Testis (tissue), 3 donors: ENCODE results near the gene UCHL5. TPM values are rescaled to one million over a fixed set of nuclear protein-coding genes. Genes with fewer than 3 reads are reported as not detected.
"Not testable (repeated sequence)": the region's sequence is repeated elsewhere in the genome, so short reads cannot be mapped to it uniquely, and the experiment has no call there.

Experiments
- DNase-seq: peaks from one replicate; pipeline ENCODE4 v3.0.0-alpha.2; 2019
- H3K27ac ChIP-seq, 2 donors: fragments of 200-600 bp; sonication (generic); one replicate each; pipeline ENCODE4 v1.5.1; 2019
- H3K27me3 ChIP-seq: fragments of 200-600 bp; sonication (generic); one replicate; pipeline ENCODE4 v1.5.1; 2019
- H3K36me3 ChIP-seq: fragments of 200-600 bp; sonication (generic); one replicate; pipeline ENCODE4 v1.5.1; 2017; ENCODE audit warnings: low read depth; ENCODE audit errors: missing control alignments
- H3K4me1 ChIP-seq: fragments of 200-600 bp; sonication (generic); one replicate; pipeline ENCODE4 v1.5.1; 2019
- H3K4me3 ChIP-seq, 2 donors: fragments of 200-600 bp; sonication (generic); one replicate each; pipeline ENCODE4 v1.5.1; 2017 to 2019
- H3K9me3 ChIP-seq: fragments of 200-600 bp; sonication (generic); one replicate; pipeline ENCODE4 v1.5.1; 2017
- CTCF ChIP-seq, 3 experiments: fragments of 450-650 bp in 2 of 3; fragments of 200-600 bp in 1 of 3; sonication (generic) in 1 of 3; IDR thresholded peaks; one replicate each; pipeline ENCODE4 v1.5.1; 2016 to 2019; ENCODE audit warnings: antibody characterized with exemption in 3 of 3, mild to moderate bottlenecking in 2 of 3, moderate library complexity in 1 of 3
- POLR2A ChIP-seq: fragments of 450-650 bp; IDR thresholded peaks from one replicate; pipeline ENCODE4 v1.6.1; 2017; ENCODE audit warnings: antibody characterized with exemption, mild to moderate bottlenecking, moderate library complexity
- WGBS, 2 donors: methylation state at CpG; one replicate each; pipeline ENCODE4 v1.1.5; 2018; 5-methylcytosine and 5-hydroxymethylcytosine counted together
- intact Hi-C: fragments of 100-400 bp; cut with DNase I; formaldehyde crosslinking; loops from one replicate; pipeline ENCODE4 v1.15.1; 2023; ENCODE audit warnings: low total_unique reads
- polyA plus RNA-seq: library from polyadenylated mRNA; stranded (reverse); fragments of 350-450 nt; fragmentation: Illumina TruSeq; extraction: RNeasy Lipid Tissue Mini Kit (QIAGEN cat#74804); gene quantifications from one replicate; pipeline ENCODE4 v1.2.3, GENCODE V29; 2014; ENCODE audit warnings: low read depth, low replicate concordance; ENCODE audit not compliant: insufficient read depth
- total RNA-seq, 2 donors: library from RNA; depleted of rRNA; stranded (reverse); fragments of >200 nt; gene quantifications; one replicate each; pipeline ENCODE4 v1.2.3, GENCODE V29; 2016

UCHL5 gene
- total and polyA plus RNA-seq, 3 donors from 2014 or later: 17.9 to 55.5 (median 38.5) TPM

GRCh38 chr1:192984080-192984479, 75.1 kb downstream of the UCHL5 start:
- Histone ChIP-seq H3K9me3 (no peaks in the 10 kb centered on the region), H3K27me3 (no peaks in the 10 kb centered on the region), H3K36me3 (no peaks in the 10 kb centered on the region), H3K27ac (no peak overlapping the region), H3K4me1 (no peaks in the 10 kb centered on the region), H3K4me3 (no peak overlapping the region)
- TF ChIP-seq POLR2A (no peak), CTCF (IDR thresholded peaks at IDR 0.05) (no peak)
- intact Hi-C loops: no loop called here
- 65 to 90% methylated on average over 1 of the region's 1 CpG for WGBS, 2 donors
- no peak for DNase-seq

- H3K27ac ChIP-seq: no peak overlapping the region
- intact Hi-C loops: no loop called here
- H3K27me3 ChIP-seq: no peaks in the 10 kb centered on the region
- H3K36me3 ChIP-seq: no peaks in the 10 kb centered on the region
- TF ChIP-seq CTCF (IDR thresholded peaks at IDR 0.05): no peak
- TF ChIP-seq POLR2A: no peak
- H3K4me1 ChIP-seq: no peaks in the 10 kb centered on the region
- DNase-seq: no peak
- no peaks in the 10 kb centered on the region for H3K9me3 ChIP-seq
- H3K4me3 ChIP-seq: no peak overlapping the region
- WGBS, 2 donors: 87 to 91% methylated on average over 6 of the region's 6 CpGs
These were observed 75.7 kb downstream of the UCHL5 start for GRCh38 chr1:192983349-192983980.

GRCh38 chr1:192980856-192981255, 78.3 kb downstream of the UCHL5 start:
- Histone ChIP-seq H3K4me1 (no peaks in the 10 kb centered on the region), H3K36me3 (no peaks in the 10 kb centered on the region), H3K4me3 (no peak overlapping the region), H3K27ac (no peak overlapping the region), H3K9me3 (no peaks in the 10 kb centered on the region), H3K27me3 (no peaks in the 10 kb centered on the region)
- no peak for TF ChIP-seq CTCF (IDR thresholded peaks at IDR 0.05)
- no peak for TF ChIP-seq POLR2A
- DNase-seq: no peak
- intact Hi-C loops: no loop called here
- WGBS, 2 donors: 74 to 89% methylated on average over 1 of the region's 1 CpG

GRCh38 chr1:192980334-192980733, 78.8 kb downstream of the UCHL5 start:
- H3K27me3 ChIP-seq, DNase-seq, intact Hi-C loops, H3K4me3 ChIP-seq, H3K9me3 ChIP-seq, H3K27ac ChIP-seq, H3K36me3 ChIP-seq, H3K4me1 ChIP-seq: not testable (repeated sequence)
- 89 to 93% methylated on average over 4 of the region's 4 CpGs for WGBS, 2 donors

- TF ChIP-seq CTCF (IDR thresholded peaks at IDR 0.05) (no peak), POLR2A (no peak)
- DNase-seq: no peak
- H3K4me3 ChIP-seq: no peak overlapping the region
- no peaks in the 10 kb centered on the region for H3K9me3 ChIP-seq
- no peaks in the 10 kb centered on the region for H3K4me1 ChIP-seq
- intact Hi-C loops: no loop called here
- 90 to 93% methylated on average over 12 to 13 of the region's 13 CpGs for WGBS, 2 donors
- no peak overlapping the region for H3K27ac ChIP-seq
- no peaks in the 10 kb centered on the region for H3K27me3 ChIP-seq
- H3K36me3 ChIP-seq: no peaks in the 10 kb centered on the region
These were observed 79.6 kb downstream of the UCHL5 start for GRCh38 chr1:192979542-192979941.
